Skeletal muscle tissue (tissue), 4 donors: ENCODE measurements around the gene ABCA9. TPM values are rescaled to one million over a fixed set of nuclear protein-coding genes. Genes with fewer than 3 reads are reported as not detected.
"Not testable (repeated sequence)": the region's sequence is repeated elsewhere in the genome, so short reads cannot be mapped to it uniquely, and the experiment has no call there.

Experiments
- H3K27ac ChIP-seq: one replicate; pipeline ENCODE4 v1.7.0; 2013; ENCODE audit warnings: mild to moderate bottlenecking, low read depth, low read length, inconsistent platforms
- H3K27me3 ChIP-seq, 3 donors: one replicate each; pipeline ENCODE4 v1.7.0; 2013; ENCODE audit warnings: low read length in 3 of 3; ENCODE audit not compliant: control insufficient read depth in 3 of 3, insufficient read depth in 3 of 3
- H3K36me3 ChIP-seq, 3 donors: one replicate each; pipeline ENCODE4 v1.7.0; 2013; ENCODE audit warnings: low read length in 3 of 3; ENCODE audit not compliant: control insufficient read depth in 3 of 3, insufficient read depth in 3 of 3
- H3K4me1 ChIP-seq, 3 donors: one replicate each; pipeline ENCODE4 v1.7.0; 2013; ENCODE audit warnings: low read length in 3 of 3, mild to moderate bottlenecking in 3 of 3; ENCODE audit not compliant: control insufficient read depth in 3 of 3, insufficient read depth in 3 of 3
- H3K4me3 ChIP-seq, 3 donors: one replicate each; pipeline ENCODE4 v1.7.0; 2013; ENCODE audit warnings: low read length in 3 of 3
- H3K9ac ChIP-seq, 3 donors: one replicate each; pipeline ENCODE4 v1.7.0; 2013; ENCODE audit warnings: low read length in 3 of 3, mild to moderate bottlenecking in 3 of 3, moderate library complexity in 2 of 3, low read depth in 1 of 3
- H3K9me3 ChIP-seq, 3 donors: one replicate each; pipeline ENCODE4 v1.7.0; 2013; ENCODE audit warnings: low read length in 3 of 3; ENCODE audit not compliant: control insufficient read depth in 3 of 3
- total RNA-seq: library from RNA; depleted of rRNA; stranded (reverse); fragments of >200 nt; gene quantifications from one replicate; pipeline ENCODE4 v1.2.3, GENCODE V29; 2014
- donor health status: Osteomylitis.

Gene ABCA9
- total RNA-seq, 1 donor from 2014 or later = 30.3 TPM

DNA sequence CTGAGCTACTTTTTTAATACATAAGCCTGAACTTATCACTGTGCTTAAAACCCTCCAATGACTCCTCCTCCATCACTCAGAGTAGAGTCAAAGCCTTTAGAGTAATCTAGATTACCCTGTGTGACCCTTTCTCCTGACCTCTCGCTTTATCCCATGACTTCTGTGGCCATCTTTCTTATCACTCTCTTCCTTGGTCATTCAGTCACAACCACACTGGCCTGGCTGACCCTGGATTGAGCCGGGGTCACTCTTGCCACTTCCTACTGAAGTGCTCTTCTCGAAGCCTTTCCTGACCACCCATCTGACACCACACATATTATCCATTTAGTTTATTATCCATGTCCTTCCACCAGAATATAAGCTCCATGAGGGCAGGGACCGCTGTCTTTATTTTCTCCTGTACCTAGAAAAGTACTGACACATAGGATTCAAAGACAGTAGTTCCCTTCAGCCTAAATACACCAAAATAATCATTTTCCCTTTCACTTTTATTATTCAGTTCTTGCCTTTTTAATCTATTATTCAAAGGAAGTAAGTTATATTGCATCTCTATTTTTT lies 28.0 kb upstream of the ABCA9 start:
- Histone ChIP-seq H3K27ac (no peak overlapping the region), H3K27me3 (no peaks in the 10 kb centered on the region), H3K36me3 (peaks cover 8 to 27% (median 20%) of the 10 kb centered on the region in 3 donors), H3K4me3 (no peak overlapping the region), H3K4me1 (no peaks in the 10 kb centered on the region), H3K9ac (no peak overlapping the region), H3K9me3 (no peaks in the 10 kb centered on the region)

DNA sequence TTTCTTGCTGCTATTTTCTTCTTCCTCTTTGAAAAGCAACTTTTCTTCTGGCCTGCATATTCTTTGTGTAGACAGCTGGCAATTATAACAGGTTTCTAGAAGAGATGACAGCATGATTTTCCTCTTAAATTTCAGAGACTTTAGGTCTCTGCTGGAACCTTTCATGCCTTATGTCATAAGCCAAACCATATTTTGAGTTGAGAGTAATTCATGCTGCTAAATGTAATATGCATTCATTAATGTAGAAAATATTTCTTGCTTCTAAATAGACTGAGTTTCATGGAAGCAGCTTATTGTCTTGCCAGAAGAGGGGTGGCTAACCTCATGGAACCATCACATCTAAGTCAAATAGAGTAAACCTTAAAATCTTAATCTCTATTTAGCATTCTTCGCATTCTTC lies 25.9 kb upstream of the ABCA9 start:
- no peak overlapping the region for H3K9ac ChIP-seq
- no peaks in the 10 kb centered on the region for H3K27me3 ChIP-seq
- H3K4me3 ChIP-seq = no peak overlapping the region
- peaks cover 0 to 5% (median 0%) of the 10 kb centered on the region in 3 donors for H3K9me3 ChIP-seq
- H3K36me3 ChIP-seq = peaks cover 16 to 39% (median 39%) of the 10 kb centered on the region in 3 donors
- no peak overlapping the region for H3K27ac ChIP-seq
- H3K4me1 ChIP-seq = no peaks in the 10 kb centered on the region

DNA sequence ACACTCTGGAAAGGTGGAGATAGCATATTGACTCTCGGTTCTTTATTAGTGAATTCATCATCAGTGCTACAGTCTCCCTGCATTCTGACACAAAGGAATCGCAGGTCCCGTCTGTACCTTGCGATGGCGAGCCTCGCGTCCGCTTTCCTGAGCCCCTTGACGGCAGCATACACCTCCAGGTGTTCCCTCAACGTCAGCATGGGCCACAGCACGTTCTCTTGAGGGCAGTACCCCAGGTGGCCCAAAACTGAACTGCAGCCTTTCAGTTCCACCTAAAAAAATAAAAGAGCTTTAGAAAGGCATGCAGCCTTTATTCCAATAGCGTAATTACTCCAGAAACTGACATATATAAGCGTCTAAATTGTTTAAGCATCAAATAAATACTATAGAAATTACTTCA lies 24.2 kb upstream of the ABCA9 start:
- Histone ChIP-seq H3K27ac (no peak overlapping the region), H3K27me3 (no peaks in the 10 kb centered on the region), H3K36me3 (peaks cover 22 to 49% (median 46%) of the 10 kb centered on the region in 3 donors), H3K4me3 (no peak overlapping the region), H3K9me3 (peaks cover 0 to 5% (median 0%) of the 10 kb centered on the region in 3 donors), H3K4me1 (no peaks in the 10 kb centered on the region), H3K9ac (no peak overlapping the region)

DNA sequence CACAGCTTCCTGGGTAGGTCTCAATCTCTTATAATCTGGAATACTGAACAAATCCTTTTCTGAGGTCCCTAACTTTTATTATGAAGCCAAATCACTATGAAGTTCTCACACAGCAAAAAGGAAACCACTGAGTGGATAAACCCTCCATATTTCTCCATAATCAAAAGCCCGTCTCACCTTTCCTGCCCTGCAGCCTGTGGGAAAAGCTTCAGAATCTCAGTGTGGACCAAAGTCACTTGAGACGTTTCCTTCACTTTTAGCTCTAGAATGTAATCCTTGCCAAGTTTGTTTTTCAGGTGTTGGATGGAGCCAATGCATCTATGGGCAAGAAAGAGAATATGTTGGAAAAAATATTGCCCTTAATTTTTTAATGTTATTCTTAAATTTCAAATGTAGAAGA lies 22.0 kb upstream of the ABCA9 start:
- Histone ChIP-seq H3K4me3 (no peak overlapping the region), H3K36me3 (peaks cover 22 to 62% (median 49%) of the 10 kb centered on the region in 3 donors), H3K9me3 (peaks cover 0 to 5% (median 0%) of the 10 kb centered on the region in 3 donors), H3K27ac (no peak overlapping the region), H3K4me1 (no peaks in the 10 kb centered on the region), H3K9ac (no peak overlapping the region), H3K27me3 (no peaks in the 10 kb centered on the region)

DNA sequence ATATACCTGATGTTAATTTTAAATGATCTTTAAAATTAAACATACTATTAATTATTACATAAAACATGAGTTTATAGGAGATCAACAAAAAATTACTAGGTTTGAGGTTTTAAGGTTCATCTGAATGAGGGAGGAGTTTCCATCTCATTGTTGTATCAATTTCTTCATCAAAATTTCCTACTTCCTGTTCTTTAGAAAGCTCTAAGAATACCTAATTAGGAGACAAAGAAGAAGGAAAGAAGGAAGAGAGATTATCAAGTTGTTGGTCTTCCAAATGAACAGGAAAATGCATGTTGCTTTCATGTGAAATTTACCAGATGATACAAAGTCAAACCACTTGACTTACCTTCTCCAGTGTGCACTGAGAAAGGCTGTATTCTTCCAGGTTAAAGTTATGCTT lies 18.1 kb upstream of the ABCA9 start:
- Histone ChIP-seq H3K9me3 (peaks cover 0 to 5% (median 3%) of the 10 kb centered on the region in 3 donors), H3K4me3 (no peak overlapping the region), H3K36me3 (peaks cover 14 to 43% (median 30%) of the 10 kb centered on the region in 3 donors), H3K4me1 (no peaks in the 10 kb centered on the region), H3K9ac (no peak overlapping the region), H3K27ac (no peak overlapping the region), H3K27me3 (no peaks in the 10 kb centered on the region)

DNA sequence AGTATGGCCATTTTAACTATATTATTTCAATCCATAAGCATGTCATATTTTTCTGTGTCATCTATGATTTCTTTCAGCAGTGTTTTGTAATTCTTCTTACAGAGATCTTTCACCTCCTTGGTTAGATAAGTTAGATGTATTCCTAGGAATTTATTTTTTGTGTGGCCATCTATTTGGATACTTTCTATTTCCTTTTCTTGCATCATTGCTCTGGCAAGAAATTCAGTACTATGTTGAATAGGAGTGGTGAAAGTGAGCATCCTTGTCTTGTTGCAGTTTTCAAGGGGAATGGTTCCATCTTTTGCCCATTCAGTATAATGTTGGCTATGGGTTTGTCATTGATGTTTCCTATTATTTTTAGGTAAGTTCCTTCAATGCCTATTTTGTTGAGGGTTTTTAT lies 15.1 kb upstream of the ABCA9 start:
- Histone ChIP-seq H3K4me1 (no peaks in the 10 kb centered on the region), H3K4me3 (no peak overlapping the region), H3K9me3 (peaks cover 0 to 3% (median 0%) of the 10 kb centered on the region in 3 donors), H3K27ac (no peak overlapping the region), H3K27me3 (no peaks in the 10 kb centered on the region), H3K36me3 (peaks cover 7 to 21% (median 15%) of the 10 kb centered on the region in 3 donors), H3K9ac (no peak overlapping the region)

DNA sequence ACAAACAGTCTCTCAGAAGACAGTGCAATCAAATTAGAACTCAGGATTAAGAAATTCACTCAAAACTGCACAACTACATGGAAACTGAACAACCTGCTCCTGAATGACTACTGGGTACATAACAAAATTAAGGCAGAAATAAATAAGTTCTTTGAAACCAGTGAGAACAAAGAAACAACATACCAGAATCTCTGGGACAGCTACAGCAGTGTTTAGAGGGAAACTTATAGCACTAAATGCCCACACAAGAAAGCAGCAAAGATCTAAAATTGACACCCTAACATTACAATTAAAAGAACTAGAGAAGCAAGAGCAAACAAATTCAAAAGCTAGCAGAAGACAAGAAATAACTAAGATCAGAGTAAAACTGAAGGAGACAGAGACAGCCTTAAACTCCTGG lies 12.7 kb upstream of the ABCA9 start:
- H3K9ac ChIP-seq, H3K27me3 ChIP-seq, H3K27ac ChIP-seq, H3K36me3 ChIP-seq, H3K4me3 ChIP-seq, H3K9me3 ChIP-seq, H3K4me1 ChIP-seq: not testable (repeated sequence)

DNA sequence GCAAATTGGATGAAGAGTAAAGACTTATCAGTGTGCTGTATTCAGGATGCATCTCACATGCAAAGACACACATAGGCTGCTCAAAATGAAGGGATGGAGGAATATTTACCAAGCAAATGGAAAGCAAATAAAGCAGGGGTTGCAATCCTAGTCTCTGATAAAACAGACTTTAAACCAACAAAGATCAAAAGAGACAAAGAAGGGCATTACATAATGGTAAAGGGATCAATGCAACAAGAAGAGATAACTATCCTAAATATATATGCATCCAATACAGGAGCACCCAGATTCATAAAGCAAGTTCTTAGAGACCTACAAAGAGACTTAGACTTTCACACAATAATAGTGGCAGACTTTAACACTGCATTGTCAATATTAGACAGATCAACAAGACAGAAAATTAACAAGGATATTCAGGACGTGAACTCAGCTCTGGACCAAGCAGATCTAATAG lies 12.1 kb upstream of the ABCA9 start:
- not testable (repeated sequence) for H3K27ac ChIP-seq, H3K4me3 ChIP-seq, H3K27me3 ChIP-seq, H3K4me1 ChIP-seq, H3K9me3 ChIP-seq, H3K9ac ChIP-seq, H3K36me3 ChIP-seq

DNA sequence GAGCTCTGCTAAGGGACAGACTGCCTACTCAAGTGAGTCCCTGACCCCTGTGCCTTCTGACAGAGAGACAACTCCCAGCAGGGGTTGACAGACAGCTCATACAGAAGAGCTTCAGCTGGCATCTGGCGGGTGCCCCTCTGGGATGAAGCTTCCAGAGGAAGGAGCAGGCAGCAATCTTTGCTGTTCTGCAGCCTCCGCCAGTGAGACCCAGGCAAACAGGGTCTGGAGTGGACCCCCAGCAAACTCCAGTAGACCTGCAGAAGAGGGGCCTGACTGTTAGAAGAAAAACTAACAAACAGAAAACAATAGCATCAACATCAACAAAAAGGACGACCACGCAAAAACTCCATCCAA lies 10.5 kb upstream of the ABCA9 start:
- H3K9ac ChIP-seq, H3K27ac ChIP-seq, H3K4me1 ChIP-seq, H3K9me3 ChIP-seq, H3K36me3 ChIP-seq, H3K4me3 ChIP-seq, H3K27me3 ChIP-seq: not testable (repeated sequence)

DNA sequence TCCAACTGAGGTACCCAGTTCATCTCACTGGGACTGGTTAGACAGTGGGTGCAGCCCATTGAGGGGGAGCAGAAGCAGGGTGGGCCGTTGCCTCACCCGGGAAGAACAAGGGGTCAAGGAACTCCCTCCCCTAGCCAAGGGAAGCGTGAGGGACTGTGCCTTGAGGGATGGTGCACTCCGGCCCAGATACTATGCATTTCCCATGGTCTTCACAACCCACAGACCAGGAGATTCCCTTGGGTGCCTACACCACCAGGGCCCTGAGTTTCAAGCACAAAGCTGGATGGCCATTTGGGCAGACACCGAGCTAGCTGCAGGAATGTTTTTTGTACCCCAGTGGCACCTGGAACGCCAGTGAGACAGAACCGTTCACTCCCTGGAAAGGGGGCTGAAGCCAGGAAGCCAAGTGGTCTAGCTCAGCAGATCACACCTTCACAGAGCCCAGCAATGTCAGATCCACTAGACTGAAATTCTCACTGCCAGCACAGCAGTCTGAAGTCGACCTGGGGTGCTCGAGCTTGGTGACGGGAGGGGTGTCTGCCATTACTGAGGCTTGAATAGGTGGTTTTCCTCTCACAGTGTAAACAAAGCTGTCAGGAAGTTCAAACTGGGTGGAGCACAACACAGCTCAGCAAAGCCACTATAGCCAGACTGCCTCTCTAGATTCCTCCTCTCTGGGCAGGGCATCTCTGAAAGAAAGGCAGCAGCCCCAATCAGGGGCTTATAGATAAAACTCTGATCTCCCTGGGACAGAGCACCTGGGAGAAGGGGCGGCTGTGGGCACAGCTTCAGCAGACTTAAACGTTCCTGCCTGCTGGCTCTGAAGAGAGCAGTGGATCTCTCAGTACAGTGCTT lies 9.9 kb upstream of the ABCA9 start:
- H3K4me1 ChIP-seq, H3K9ac ChIP-seq, H3K36me3 ChIP-seq, H3K9me3 ChIP-seq, H3K4me3 ChIP-seq, H3K27ac ChIP-seq, H3K27me3 ChIP-seq: not testable (repeated sequence)
